ENCODE measurements around the gene ZNF8. TPM values are rescaled to one million over a fixed set of nuclear protein-coding genes. Genes with fewer than 3 reads are reported as not detected.

Gene ZNF8
- total and polyA plus RNA-seq, 10 of the 15 experiments (the other 5 are each of a cell fraction or from before 2014, with no cell fraction given), result 0.46 to 5.4 (median 2.6) TPM

DNA sequence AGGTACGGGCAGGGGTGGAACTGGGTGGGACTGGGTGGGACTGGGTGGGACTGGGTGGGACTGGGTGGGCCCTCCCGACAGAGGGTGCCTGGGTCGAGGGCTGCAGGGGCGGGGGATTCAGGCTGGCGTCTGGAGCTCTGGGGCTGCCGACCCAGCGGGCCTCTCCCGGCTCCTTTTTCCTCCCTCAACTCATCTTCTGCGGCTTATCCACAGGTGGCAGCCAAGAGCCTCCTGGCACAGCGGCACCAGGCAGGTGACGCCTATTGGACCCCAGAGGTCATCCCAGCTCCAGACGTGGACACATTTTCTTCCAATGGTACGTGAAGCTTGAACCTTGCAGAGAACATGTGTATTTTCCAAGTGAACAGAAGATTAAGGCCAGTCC, 49.5 kb upstream of the ZNF8 start:
- CTCF ChIA-PET, result interaction anchor here (0.8 to 1.5 kb wide), 3 partner anchors 77 to 291 kb away, joined by 3 to 5 read pairs (median 3); partner anchors contain the start of gene ZBTB45
- RAD21 ChIA-PET (ENCODE audit: unreplicated experiment), result no interaction called here
- ATAC-seq (peak; percentile 59), DNase-seq (ENCODE audit: low read depth, low spot score) (no peak), FAIRE-seq (no peak)
- peak overlapping the region; percentile 85 for H3K4me3 ChIP-seq
- H3K27me3 ChIP-seq (replicated peaks in 1 of 2; ENCODE audit: control insufficient read depth in 2 of 2, insufficient read depth in 2 of 2, low read length in 1 of 2), result no peaks in the 10 kb centered on the region
- H3K36me3 ChIP-seq (ENCODE audit: control insufficient read depth in 2 of 2, insufficient read depth in 2 of 2, low read length in 1 of 2), result peaks cover 15 to 32% of the 10 kb centered on the region in 2 experiments
- POLR2A ChIA-PET, result interaction anchor here (0.6 to 1.1 kb wide), 2 partner anchors 51 to 272 kb away, joined by 3 to 4 read pairs; no protein-coding TSS in a partner anchor
- SMC1A ChIA-PET (ENCODE audit: uncharacterized antibody, unreplicated experiment), result interaction anchor here (0.8 to 1.5 kb wide), 2 partner anchors 134 to 291 kb away, joined by 3 to 4 read pairs; partner anchors contain the start of gene ZNF497
- no peak overlapping the region; the same call in 1 of the 2 replicates for H2AFZ ChIP-seq (ENCODE audit: control insufficient read depth, low read depth, low read length)
- TF ChIP-seq NR2F1 (conservative IDR thresholded peaks at IDR 0.05) (peak; percentile 38; the same call in 1 of the 2 replicates), RAD21 (IDR thresholded peaks at IDR 0.05; ENCODE audit: insufficient read depth, low read depth, low read length) (peak; percentile 50), NFIC (IDR thresholded peaks at IDR 0.05; ENCODE audit: low read depth, low read length) (no peak), SIN3A (IDR thresholded peaks at IDR 0.05; ENCODE audit: low read depth, low read length) (no peak), BHLHE40 (IDR thresholded peaks at IDR 0.05; ENCODE audit: borderline replicate concordance in 1 of 2, low read depth in 2 of 2, low read length in 1 of 2) (peak in 1 of 2 experiments; percentile 8; a peak in 1 of 4 replicates), HDAC2 (IDR thresholded peaks at IDR 0.05) (no peak), NFYB (IDR thresholded peaks at IDR 0.05; ENCODE audit: insufficient read depth, low read depth, low read length) (0 out of 2 replicates have a peak, but pooled peaks have one; percentile 41), SMAD5 (IDR thresholded peaks at IDR 0.05; ENCODE audit: low read depth) (no peak), MYB (IDR thresholded peaks at IDR 0.05; ENCODE audit: borderline replicate concordance, low read depth, low read length) (no peak), RELA (IDR thresholded peaks at IDR 0.05; ENCODE audit: borderline replicate concordance, partially characterized antibody) (no peak), CBX3 (IDR thresholded peaks at IDR 0.05; ENCODE audit: borderline replicate concordance, low read depth) (no peak), RUNX3 (IDR thresholded peaks at IDR 0.05; ENCODE audit: low read length) (0 out of 2 replicates have a peak, but pooled peaks have one; percentile 16)
- TF ChIP-seq, protein P1, sequence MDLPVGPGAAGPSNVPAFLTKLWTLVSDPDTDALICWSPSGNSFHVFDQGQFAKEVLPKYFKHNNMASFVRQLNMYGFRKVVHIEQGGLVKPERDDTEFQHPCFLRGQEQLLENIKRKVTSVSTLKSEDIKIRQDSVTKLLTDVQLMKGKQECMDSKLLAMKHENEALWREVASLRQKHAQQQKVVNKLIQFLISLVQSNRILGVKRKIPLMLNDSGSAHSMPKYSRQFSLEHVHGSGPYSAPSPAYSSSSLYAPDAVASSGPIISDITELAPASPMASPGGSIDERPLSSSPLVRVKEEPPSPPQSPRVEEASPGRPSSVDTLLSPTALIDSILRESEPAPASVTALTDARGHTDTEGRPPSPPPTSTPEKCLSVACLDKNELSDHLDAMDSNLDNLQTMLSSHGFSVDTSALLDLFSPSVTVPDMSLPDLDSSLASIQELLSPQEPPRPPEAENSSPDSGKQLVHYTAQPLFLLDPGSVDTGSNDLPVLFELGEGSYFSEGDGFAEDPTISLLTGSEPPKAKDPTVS (IDR thresholded peaks at IDR 0.05; ENCODE audit: low read depth, low read length), result no peak
- TF ChIP-seq, protein P2, sequence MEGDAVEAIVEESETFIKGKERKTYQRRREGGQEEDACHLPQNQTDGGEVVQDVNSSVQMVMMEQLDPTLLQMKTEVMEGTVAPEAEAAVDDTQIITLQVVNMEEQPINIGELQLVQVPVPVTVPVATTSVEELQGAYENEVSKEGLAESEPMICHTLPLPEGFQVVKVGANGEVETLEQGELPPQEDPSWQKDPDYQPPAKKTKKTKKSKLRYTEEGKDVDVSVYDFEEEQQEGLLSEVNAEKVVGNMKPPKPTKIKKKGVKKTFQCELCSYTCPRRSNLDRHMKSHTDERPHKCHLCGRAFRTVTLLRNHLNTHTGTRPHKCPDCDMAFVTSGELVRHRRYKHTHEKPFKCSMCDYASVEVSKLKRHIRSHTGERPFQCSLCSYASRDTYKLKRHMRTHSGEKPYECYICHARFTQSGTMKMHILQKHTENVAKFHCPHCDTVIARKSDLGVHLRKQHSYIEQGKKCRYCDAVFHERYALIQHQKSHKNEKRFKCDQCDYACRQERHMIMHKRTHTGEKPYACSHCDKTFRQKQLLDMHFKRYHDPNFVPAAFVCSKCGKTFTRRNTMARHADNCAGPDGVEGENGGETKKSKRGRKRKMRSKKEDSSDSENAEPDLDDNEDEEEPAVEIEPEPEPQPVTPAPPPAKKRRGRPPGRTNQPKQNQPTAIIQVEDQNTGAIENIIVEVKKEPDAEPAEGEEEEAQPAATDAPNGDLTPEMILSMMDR (IDR thresholded peaks at IDR 0.05 in 2 of 3, conservative IDR thresholded peaks at IDR 0.05 in 1 of 3; ENCODE audit: control insufficient read depth in 2 of 3, extremely low read depth in 1 of 3, insufficient read depth in 1 of 3, low read depth in 3 of 3, low read length in 3 of 3), result peak; percentile 26 to 44 (median 42); a peak in 4 of 6 replicates
- in situ Hi-C loops (cut with MboI) (no loop called here), intact Hi-C loops (cut with micrococcal nuclease; ENCODE audit: unreplicated experiment) (loop anchor here (10.0 kb wide), 1 partner anchor 76 kb away; the partner anchor contains the start of gene ERVK3-1)
- H3K4me1 ChIP-seq (ENCODE audit: control insufficient read depth, insufficient read depth, low read length), result peaks cover 9% of the 10 kb centered on the region
- peak overlapping the region; percentile 90; the same call in 1 of the 2 replicates for H3K9ac ChIP-seq (ENCODE audit: control insufficient read depth, insufficient read depth, low read length)
- peak overlapping the region; percentile 88 for H3K27ac ChIP-seq (ENCODE audit: control insufficient read depth, insufficient read depth)
- peaks cover 25% of the 10 kb centered on the region for H3K79me2 ChIP-seq (ENCODE audit: control insufficient read depth, insufficient read depth, low read length)
- H3K4me2 ChIP-seq (ENCODE audit: control insufficient read depth, insufficient read depth), result peak overlapping the region; percentile 72
- WGBS (ENCODE audit: insufficient coverage, insufficient replicate concordance, low lambda C conversion rate, missing lambda C conversion rate), result 42% methylated on average over 8 of the region's 13 CpGs
- no TSS peak for BruUV-seq (replicated peaks)
- peaks cover 23% of the 10 kb centered on the region; the same call in 2 of the 3 replicates for H3K9me3 ChIP-seq (replicated peaks; ENCODE audit: control insufficient read depth, insufficient read depth, low read length)
- no peaks in the 10 kb centered on the region for H4K20me1 ChIP-seq (ENCODE audit: control insufficient read depth, insufficient read depth)

All from GM12878 (cell line).